ENCODE results near the gene TMEM106B.
A peak's percentile ranks its signal among the peaks of the same experiment; 100 is the strongest.
"Not testable (repeated sequence)": the region's sequence is repeated elsewhere in the genome, so short reads cannot be mapped to it uniquely, and the experiment has no call there.

TMEM106B gene

GRCh38 chr7:12211054-12211710 lies at the start of gene TMEM106B:
Gene TMEM106B (plus strand): TSS chr7:12211294. CDS start chr7:12214811, 3,517 bp downstream.
- in situ Hi-C loops (cut with MboI; ENCODE audit: low sequenced_read_pairs, unreplicated experiment) = no loop called here
- TF ChIP-seq, protein P1, sequence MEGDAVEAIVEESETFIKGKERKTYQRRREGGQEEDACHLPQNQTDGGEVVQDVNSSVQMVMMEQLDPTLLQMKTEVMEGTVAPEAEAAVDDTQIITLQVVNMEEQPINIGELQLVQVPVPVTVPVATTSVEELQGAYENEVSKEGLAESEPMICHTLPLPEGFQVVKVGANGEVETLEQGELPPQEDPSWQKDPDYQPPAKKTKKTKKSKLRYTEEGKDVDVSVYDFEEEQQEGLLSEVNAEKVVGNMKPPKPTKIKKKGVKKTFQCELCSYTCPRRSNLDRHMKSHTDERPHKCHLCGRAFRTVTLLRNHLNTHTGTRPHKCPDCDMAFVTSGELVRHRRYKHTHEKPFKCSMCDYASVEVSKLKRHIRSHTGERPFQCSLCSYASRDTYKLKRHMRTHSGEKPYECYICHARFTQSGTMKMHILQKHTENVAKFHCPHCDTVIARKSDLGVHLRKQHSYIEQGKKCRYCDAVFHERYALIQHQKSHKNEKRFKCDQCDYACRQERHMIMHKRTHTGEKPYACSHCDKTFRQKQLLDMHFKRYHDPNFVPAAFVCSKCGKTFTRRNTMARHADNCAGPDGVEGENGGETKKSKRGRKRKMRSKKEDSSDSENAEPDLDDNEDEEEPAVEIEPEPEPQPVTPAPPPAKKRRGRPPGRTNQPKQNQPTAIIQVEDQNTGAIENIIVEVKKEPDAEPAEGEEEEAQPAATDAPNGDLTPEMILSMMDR (IDR thresholded peaks at IDR 0.05; ENCODE audit: borderline replicate concordance, control extremely low read depth, extremely low read depth, insufficient read depth, missing control alignments) = no peak
- peak; percentile 90 for DNase-seq (ENCODE audit: low spot score)

GRCh38 chr7:12162415-12163113 lies 48.5 kb upstream of the TMEM106B start:
- in situ Hi-C loops (cut with MboI; ENCODE audit: low sequenced_read_pairs, unreplicated experiment) = no loop called here
- no peak for DNase-seq (ENCODE audit: low spot score)
- TF ChIP-seq, protein P1 (IDR thresholded peaks at IDR 0.05; ENCODE audit: borderline replicate concordance, control extremely low read depth, extremely low read depth, insufficient read depth, missing control alignments) = no peak

DNA sequence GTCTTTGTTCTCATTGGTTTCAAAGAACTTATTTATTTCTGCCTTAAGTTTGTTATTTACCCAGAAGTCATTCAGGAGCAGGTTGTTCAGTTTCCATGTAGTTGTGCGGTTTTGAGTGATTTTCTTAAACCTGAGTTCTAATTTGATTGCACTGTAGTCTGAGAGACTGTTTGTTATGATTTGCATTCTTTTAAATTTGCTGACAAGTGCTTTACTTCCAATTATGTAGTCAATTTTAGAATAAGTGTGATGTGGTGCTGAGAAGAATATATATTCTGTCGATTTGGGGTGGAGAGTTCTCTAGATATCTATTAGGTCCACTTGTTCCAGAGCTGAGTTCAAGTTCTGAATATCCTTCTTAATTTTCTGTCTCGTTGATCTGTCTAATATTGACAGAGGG lies 43.0 kb upstream of the TMEM106B start:
- in situ Hi-C loops (cut with MboI; ENCODE audit: low sequenced_read_pairs, unreplicated experiment); DNase-seq (ENCODE audit: low spot score): not testable (repeated sequence)

GRCh38 chr7:12169981-12170820 lies 40.9 kb upstream of the TMEM106B start:
- DNase-seq (ENCODE audit: low spot score); in situ Hi-C loops (cut with MboI; ENCODE audit: low sequenced_read_pairs, unreplicated experiment): not testable (repeated sequence)

DNA sequence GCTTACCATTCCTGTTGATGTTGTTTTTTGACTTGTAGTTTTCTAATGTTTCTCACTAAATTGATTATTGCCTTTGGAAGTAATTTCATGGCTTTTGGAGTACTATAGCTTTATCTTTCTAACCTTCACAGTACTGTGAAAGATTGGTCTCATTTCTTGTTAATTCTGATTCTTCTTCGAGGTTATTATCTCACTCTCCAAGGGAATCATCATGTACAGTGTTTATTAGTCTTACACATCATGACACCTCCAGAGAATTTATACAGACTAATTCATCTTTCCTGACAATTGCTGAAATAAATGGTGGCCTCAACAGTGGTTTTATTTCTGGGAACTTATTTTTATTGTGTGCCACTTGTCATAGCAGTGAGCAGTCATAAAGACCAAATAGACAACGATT lies 37.4 kb upstream of the TMEM106B start:
- DNase-seq (ENCODE audit: low spot score) = no peak
- TF ChIP-seq, protein P1 (IDR thresholded peaks at IDR 0.05; ENCODE audit: borderline replicate concordance, control extremely low read depth, extremely low read depth, insufficient read depth, missing control alignments) = no peak
- in situ Hi-C loops (cut with MboI; ENCODE audit: low sequenced_read_pairs, unreplicated experiment) = no loop called here

GRCh38 chr7:12174931-12175330 lies 36.2 kb upstream of the TMEM106B start:
- in situ Hi-C loops (cut with MboI; ENCODE audit: low sequenced_read_pairs, unreplicated experiment) = no loop called here
- DNase-seq (ENCODE audit: low spot score) = no peak
- TF ChIP-seq, protein P1 (IDR thresholded peaks at IDR 0.05; ENCODE audit: borderline replicate concordance, control extremely low read depth, extremely low read depth, insufficient read depth, missing control alignments) = no peak

GRCh38 chr7:12178317-12178716 lies 32.8 kb upstream of the TMEM106B start:
- TF ChIP-seq, protein P1 (IDR thresholded peaks at IDR 0.05; ENCODE audit: borderline replicate concordance, control extremely low read depth, extremely low read depth, insufficient read depth, missing control alignments) = no peak
- DNase-seq (ENCODE audit: low spot score) = no peak
- in situ Hi-C loops (cut with MboI; ENCODE audit: low sequenced_read_pairs, unreplicated experiment) = no loop called here

Measured in GM13976 (cell line).